Subcutaneous abdominal adipose tissue (tissue), 5 donors: ENCODE measurements around the gene TMEM43.
"Not testable (repeated sequence)": the region's sequence is repeated elsewhere in the genome, so short reads cannot be mapped to it uniquely, and the experiment has no call there.

ENCODE experiments used
- H3K27ac ChIP-seq: one replicate; pipeline ENCODE4 v1.7.0; 2013; ENCODE audit warnings: low read depth, mild to moderate bottlenecking, inconsistent platforms, low read length, moderate library complexity
- H3K27me3 ChIP-seq, 5 donors: one replicate each; pipeline ENCODE4 v1.7.0; 2013; ENCODE audit warnings: low read length in 5 of 5, inconsistent platforms in 1 of 5; ENCODE audit not compliant: control insufficient read depth in 5 of 5, insufficient read depth in 4 of 5
- H3K36me3 ChIP-seq, 5 donors: one replicate each; pipeline ENCODE4 v1.7.0; 2013; ENCODE audit warnings: low read length in 5 of 5; ENCODE audit not compliant: control insufficient read depth in 5 of 5, insufficient read depth in 5 of 5
- H3K4me1 ChIP-seq, 5 donors: one replicate each; pipeline ENCODE4 v1.7.0; 2013; ENCODE audit warnings: low read length in 5 of 5, mild to moderate bottlenecking in 3 of 5, moderate library complexity in 1 of 5; ENCODE audit not compliant: control insufficient read depth in 5 of 5, insufficient read depth in 5 of 5
- H3K4me3 ChIP-seq, 5 donors: one replicate each; pipeline ENCODE4 v1.7.0; 2013; ENCODE audit warnings: low read length in 5 of 5, low read depth in 1 of 5
- H3K9ac ChIP-seq, 5 donors: one replicate each; pipeline ENCODE4 v1.7.0; 2013; ENCODE audit warnings: low read length in 5 of 5, mild to moderate bottlenecking in 4 of 5, moderate library complexity in 3 of 5
- H3K9me3 ChIP-seq, 5 donors: one replicate each; pipeline ENCODE4 v1.7.0; 2013; ENCODE audit warnings: low read length in 5 of 5; ENCODE audit not compliant: control insufficient read depth in 5 of 5
- donor health status: healthy.
- donor health status: healthy.
- donor health status: healthy.
- donor health status: healthy.
- donor health status: healthy.

TMEM43 gene

GRCh38 chr3:14097616-14098391, 27.0 kb upstream of the TMEM43 start:
- Histone ChIP-seq H3K4me3 (no peak overlapping the region), H3K4me1 (no peaks in the 10 kb centered on the region), H3K36me3 (no peaks in the 10 kb centered on the region), H3K9me3 (peaks cover 0 to 8% (median 6%) of the 10 kb centered on the region in 5 donors), H3K27me3 (no peaks in the 10 kb centered on the region), H3K9ac (no peak overlapping the region), H3K27ac (no peak overlapping the region)

- H3K4me1 ChIP-seq, H3K27ac ChIP-seq, H3K9ac ChIP-seq, H3K27me3 ChIP-seq, H3K9me3 ChIP-seq, H3K4me3 ChIP-seq: not testable (repeated sequence)
- peaks cover 14 to 38% (median 31%) of the 10 kb centered on the region in 5 donors for H3K36me3 ChIP-seq
These were observed 15.0 kb upstream of the TMEM43 start for GRCh38 chr3:14109821-14110220.

GRCh38 chr3:14110699-14111098, 14.2 kb upstream of the TMEM43 start:
- Histone ChIP-seq H3K4me1 (no peaks in the 10 kb centered on the region), H3K27me3 (no peaks in the 10 kb centered on the region), H3K27ac (no peak overlapping the region), H3K9ac (no peak overlapping the region), H3K9me3 (no peaks in the 10 kb centered on the region), H3K36me3 (peaks cover 22 to 47% (median 40%) of the 10 kb centered on the region in 5 donors), H3K4me3 (no peak overlapping the region)

GRCh38 chr3:14113965-14114635, 10.8 kb upstream of the TMEM43 start:
- Histone ChIP-seq H3K4me3 (no peak overlapping the region), H3K9me3 (no peaks in the 10 kb centered on the region), H3K36me3 (peaks cover 26 to 59% (median 46%) of the 10 kb centered on the region in 5 donors), H3K9ac (no peak overlapping the region), H3K4me1 (peaks cover 0 to 9% (median 7%) of the 10 kb centered on the region in 5 donors), H3K27ac (no peak overlapping the region), H3K27me3 (no peaks in the 10 kb centered on the region)

DNA sequence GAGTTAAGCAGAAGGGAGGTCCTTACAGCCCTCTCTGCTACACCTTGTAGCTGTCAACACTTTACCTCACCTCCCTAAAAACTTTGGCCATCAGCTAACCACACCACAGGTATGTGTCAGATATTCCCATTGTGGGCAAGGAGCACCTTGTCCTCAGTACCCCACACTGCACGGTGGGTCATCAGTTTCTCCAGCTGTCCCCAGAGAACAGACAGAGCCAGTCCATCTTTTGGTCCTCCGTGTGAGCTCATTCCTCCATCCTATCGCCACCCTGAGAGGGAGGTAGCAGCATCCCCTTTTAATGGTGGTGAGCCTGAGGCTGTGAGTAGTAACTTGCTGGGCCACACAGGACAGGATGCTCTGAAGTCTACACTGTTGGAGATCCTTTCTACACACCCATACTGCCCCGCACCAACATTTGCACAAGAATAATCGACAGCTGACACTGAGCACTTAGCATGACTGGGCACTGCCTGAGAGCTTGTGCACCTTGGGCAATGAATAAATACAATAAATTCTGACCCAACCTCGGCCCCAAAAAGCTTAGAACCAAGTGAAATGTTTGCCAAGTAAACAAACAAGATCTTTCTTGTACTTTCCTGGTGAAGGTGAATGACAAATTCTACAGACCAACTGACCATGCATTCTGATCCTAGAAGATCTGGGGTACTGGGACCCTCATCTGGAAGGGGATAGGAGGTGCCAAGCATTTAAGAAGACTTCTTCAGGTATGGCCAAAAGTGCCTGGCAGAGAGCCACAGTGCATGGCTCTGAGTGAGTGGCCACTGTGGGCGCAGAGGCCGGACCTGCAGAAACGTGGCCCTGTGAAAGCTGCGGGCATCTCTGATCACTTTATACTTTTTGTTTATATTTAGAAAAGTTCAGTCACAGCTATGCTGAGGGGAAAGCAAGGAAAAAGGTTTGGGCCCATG, 7.1 kb upstream of the TMEM43 start:
- H3K27me3 ChIP-seq = no peaks in the 10 kb centered on the region
- no peak overlapping the region for H3K4me3 ChIP-seq
- no peak overlapping the region for H3K27ac ChIP-seq
- no peak overlapping the region for H3K9ac ChIP-seq
- peaks cover 0 to 11% (median 7%) of the 10 kb centered on the region in 5 donors for H3K4me1 ChIP-seq
- no peaks in the 10 kb centered on the region for H3K9me3 ChIP-seq
- H3K36me3 ChIP-seq = peaks cover 14 to 55% (median 41%) of the 10 kb centered on the region in 5 donors

GRCh38 chr3:14118400-14119381, 6.2 kb upstream of the TMEM43 start:
- Histone ChIP-seq H3K9me3 (no peaks in the 10 kb centered on the region), H3K4me3 (no peak overlapping the region), H3K9ac (no peak overlapping the region), H3K4me1 (peaks cover 2 to 19% (median 12%) of the 10 kb centered on the region in 5 donors), H3K36me3 (peaks cover 12 to 47% (median 33%) of the 10 kb centered on the region in 5 donors), H3K27me3 (no peaks in the 10 kb centered on the region), H3K27ac (no peak overlapping the region)

DNA sequence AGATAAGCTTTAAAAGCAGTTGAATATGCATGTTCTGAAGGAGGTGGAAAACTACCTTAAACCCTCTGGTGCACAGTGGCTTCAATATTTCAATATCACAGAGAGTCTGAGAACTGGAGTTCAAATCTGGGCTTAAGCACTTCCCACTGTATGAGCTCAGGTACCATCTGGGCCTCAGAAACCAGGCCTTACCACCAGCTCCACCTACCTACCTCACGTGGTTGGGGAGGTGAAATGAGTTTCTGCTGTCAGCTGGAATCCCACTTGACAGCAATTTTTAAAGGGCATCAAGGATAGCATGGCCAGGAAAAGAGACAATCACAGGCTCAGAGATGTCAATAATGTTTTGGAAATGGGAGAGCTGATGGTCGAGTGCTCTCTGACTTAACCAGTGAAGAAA, 5.2 kb upstream of the TMEM43 start:
- Histone ChIP-seq H3K27ac (no peak overlapping the region), H3K4me1 (peaks cover 3 to 24% (median 16%) of the 10 kb centered on the region in 5 donors), H3K27me3 (no peaks in the 10 kb centered on the region), H3K9ac (peak overlapping the region in 1 of 5 donors; percentile 11), H3K4me3 (no peak overlapping the region), H3K9me3 (no peaks in the 10 kb centered on the region), H3K36me3 (peaks cover 12 to 38% (median 23%) of the 10 kb centered on the region in 5 donors)

DNA sequence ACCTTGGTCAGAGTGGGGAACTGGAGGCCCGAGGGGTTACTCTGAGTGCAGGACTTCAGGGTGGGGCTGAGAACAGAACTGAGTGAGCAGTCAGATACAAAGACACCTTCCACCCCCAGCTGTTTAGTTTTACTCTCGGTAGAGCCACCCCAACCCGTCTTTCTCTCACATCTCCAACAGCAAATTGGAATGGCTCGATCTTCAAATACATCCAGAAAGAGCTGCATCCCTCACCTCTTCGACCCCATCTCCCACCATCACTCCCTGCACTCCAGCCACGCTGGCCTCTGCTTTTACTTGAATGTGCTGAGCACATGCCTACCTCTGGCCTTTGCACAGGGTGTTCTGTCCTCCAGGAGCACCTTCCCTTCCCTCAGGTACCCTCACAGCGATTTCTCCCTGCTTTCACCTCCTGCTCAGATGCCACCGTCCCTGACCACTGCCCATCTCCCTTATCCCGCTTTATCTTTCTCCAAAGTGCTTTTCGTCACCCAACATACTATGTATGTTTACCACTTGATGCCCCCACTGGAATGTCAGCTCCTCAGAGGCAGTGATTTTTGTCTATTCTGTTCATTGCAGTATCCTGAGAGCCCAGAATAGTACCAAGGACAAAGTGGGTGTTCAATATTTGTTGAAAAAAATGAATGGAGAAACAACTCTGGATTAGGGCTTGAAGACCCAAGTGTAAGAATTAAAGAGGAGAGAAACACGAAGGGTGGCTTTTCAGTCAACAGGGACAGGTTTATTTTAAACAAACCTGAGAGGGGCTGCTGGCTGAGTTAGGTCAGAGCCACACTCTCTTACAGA, 4.5 kb upstream of the TMEM43 start:
- Histone ChIP-seq H3K27me3 (no peaks in the 10 kb centered on the region), H3K4me3 (no peak overlapping the region), H3K36me3 (peaks cover 8 to 31% (median 16%) of the 10 kb centered on the region in 5 donors), H3K27ac (no peak overlapping the region), H3K9ac (peak overlapping the region in 1 of 5 donors; percentile 11), H3K4me1 (peaks cover 3 to 27% (median 16%) of the 10 kb centered on the region in 5 donors), H3K9me3 (no peaks in the 10 kb centered on the region)
